Peyer's patch (tissue), 4 donors: ENCODE data around the gene SYT7. TPM values are rescaled to one million over a fixed set of nuclear protein-coding genes. Genes with fewer than 3 reads are reported as not detected.
A peak's percentile ranks its signal among the peaks of the same experiment; 100 is the strongest.

Source experiments
- DNase-seq, 3 donors: peaks; one replicate each; pipeline ENCODE4 v3.0.0-alpha.2; 2017 to 2019
- H3K27ac ChIP-seq, 4 donors: fragments of 200-600 bp; sonication (generic); one replicate each; pipeline ENCODE4 v1.5.1; 2016 to 2019
- H3K27me3 ChIP-seq, 2 donors: fragments of 200-600 bp; sonication (generic); one replicate each; pipeline ENCODE4 v1.5.1; 2019
- H3K36me3 ChIP-seq, 3 donors: fragments of 200-600 bp; sonication (generic); one replicate each; pipeline ENCODE4 v1.5.1; 2016 to 2019
- H3K4me1 ChIP-seq, 4 donors: fragments of 200-600 bp; sonication (generic); one replicate each; pipeline ENCODE4 v1.5.1; 2016 to 2019
- H3K4me3 ChIP-seq, 4 donors: fragments of 200-600 bp; sonication (generic); 1 replicate in 3 of 4; 2 replicates in 1 of 4; pipeline ENCODE4 v1.5.1; 2016 to 2019; ENCODE audit warnings: mild to moderate bottlenecking in 1 of 4
- H3K9me3 ChIP-seq, 4 donors: fragments of 200-600 bp; sonication (generic); one replicate each; pipeline ENCODE4 v1.5.1; 2016 to 2019; ENCODE audit warnings: mild to moderate bottlenecking in 1 of 4
- CTCF ChIP-seq, 6 experiments: fragments of 450-650 bp in 4 of 6; fragments of 200-600 bp in 2 of 6; sonication (generic) in 1 of 6; IDR thresholded peaks; one replicate each; pipeline ENCODE4 v1.5.1; 2017 to 2019; ENCODE audit warnings: antibody characterized with exemption in 6 of 6, mild to moderate bottlenecking in 3 of 6, moderate library complexity in 1 of 6
- POLR2A ChIP-seq, 2 donors: fragments of 450-650 bp; IDR thresholded peaks; one replicate each; pipeline ENCODE4 v1.5.1; 2017; ENCODE audit warnings: antibody characterized with exemption in 2 of 2, mild to moderate bottlenecking in 2 of 2, moderate library complexity in 2 of 2
- total RNA-seq, 4 donors: library from RNA; depleted of rRNA; stranded (reverse); fragments of >200 nt; gene quantifications; one replicate each; pipeline ENCODE4 v1.1.0, GENCODE V29; 2016

SYT7 gene
- total RNA-seq, 4 donors from 2014 or later = 5.8 to 18.2 (median 12.2) TPM

DNA sequence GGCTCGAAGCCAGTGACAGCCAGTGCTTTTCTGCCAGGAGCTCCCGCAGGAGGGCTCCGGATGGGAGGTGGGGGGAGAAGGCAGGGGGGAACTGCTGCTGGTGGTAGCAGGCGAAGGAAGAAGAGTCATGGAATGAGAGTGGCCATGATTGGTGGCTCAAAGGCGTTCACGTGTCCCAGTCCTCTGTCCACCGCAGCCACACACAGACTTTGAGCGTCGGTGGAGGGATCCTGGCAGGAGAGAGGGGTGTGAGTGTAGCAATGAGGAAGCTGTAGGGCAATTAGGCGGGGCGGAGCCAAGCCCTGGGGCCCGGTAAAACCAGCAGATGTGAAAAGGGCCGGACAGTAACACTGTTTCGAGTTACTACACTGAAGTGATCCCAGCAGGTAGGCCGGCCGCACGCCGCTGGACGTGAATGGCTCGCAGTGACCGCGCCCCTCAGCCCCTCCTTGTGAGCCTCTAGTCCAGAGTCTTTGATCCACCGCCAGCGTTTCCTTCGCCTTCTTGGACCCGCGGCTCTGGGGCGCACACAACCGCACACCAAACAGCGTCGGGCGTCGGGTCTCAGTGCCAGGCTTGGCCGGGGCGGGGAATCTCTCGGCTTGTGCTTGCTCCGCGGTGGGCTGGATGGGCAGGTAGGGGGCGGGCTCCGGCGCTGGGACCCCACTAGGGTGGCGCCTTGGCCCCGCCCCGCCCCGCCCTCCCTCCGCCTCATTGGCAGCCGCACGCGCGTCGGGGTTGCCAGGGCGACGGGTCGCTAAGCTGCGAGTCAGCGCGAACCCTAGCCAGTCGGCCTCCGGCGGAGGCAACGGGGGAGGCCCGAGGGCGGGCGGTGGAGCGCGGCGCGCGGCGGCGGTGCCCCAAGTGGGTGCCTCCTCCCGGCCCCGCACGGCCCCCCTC is 72.7 kb downstream of the SYT7 start, which contains the start of gene LRRC10B:
Gene LRRC10B (plus strand): TSS at position 788 of the 900 bp plus-strand sequence. CDS start 250 bp downstream, outside the sequence.
- TF ChIP-seq POLR2A (IDR thresholded peaks at IDR 0.05) (no peak), CTCF (IDR thresholded peaks at IDR 0.05) (no peak)
- H3K4me3 ChIP-seq = peak within 1 kb of the TSS in 3 of 4 donors; percentile 23 to 43 (median 32)
- H3K27ac ChIP-seq = peak within 1 kb of the TSS in 2 of 4 donors; percentile 5 to 62
- DNase-seq = peak in 2 of 3 donors; percentile 72 to 76
- peaks cover 0 to 10% of the 10 kb centered on the region in 2 donors for H3K27me3 ChIP-seq
- H3K4me1 ChIP-seq = peaks cover 0 to 50% (median 8%) of the 10 kb centered on the region in 4 donors
- H3K36me3 ChIP-seq = no peaks in the 10 kb centered on the region
- H3K9me3 ChIP-seq = no peaks in the 10 kb centered on the region

- Histone ChIP-seq H3K4me3 (no peak overlapping the region), H3K27ac (no peak overlapping the region), H3K9me3 (no peaks in the 10 kb centered on the region), H3K27me3 (peaks cover 0 to 10% of the 10 kb centered on the region in 2 donors), H3K4me1 (peaks cover 0 to 41% (median 8%) of the 10 kb centered on the region in 4 donors), H3K36me3 (no peaks in the 10 kb centered on the region)
- TF ChIP-seq CTCF (IDR thresholded peaks at IDR 0.05) = no peak
- TF ChIP-seq POLR2A (IDR thresholded peaks at IDR 0.05) = no peak
- DNase-seq = no peak
These were observed 73.7 kb downstream of the SYT7 start for GRCh38 chr11:61507012-61507768.

- H3K9me3 ChIP-seq = no peaks in the 10 kb centered on the region
- no peak overlapping the region for H3K27ac ChIP-seq
- H3K4me1 ChIP-seq = peaks cover 0 to 29% (median 8%) of the 10 kb centered on the region in 4 donors
- H3K27me3 ChIP-seq = peaks cover 0 to 10% of the 10 kb centered on the region in 2 donors
- no peak for DNase-seq
- H3K36me3 ChIP-seq = no peaks in the 10 kb centered on the region
- H3K4me3 ChIP-seq = no peak overlapping the region
- no peak for TF ChIP-seq POLR2A (IDR thresholded peaks at IDR 0.05)
- TF ChIP-seq CTCF (IDR thresholded peaks at IDR 0.05) = no peak
These were observed 75.2 kb downstream of the SYT7 start for GRCh38 chr11:61505640-61506155.

- no peaks in the 10 kb centered on the region for H3K36me3 ChIP-seq
- no peak for TF ChIP-seq POLR2A (IDR thresholded peaks at IDR 0.05)
- TF ChIP-seq CTCF (IDR thresholded peaks at IDR 0.05) = no peak
- H3K4me3 ChIP-seq = no peak overlapping the region
- peaks cover 0 to 6% of the 10 kb centered on the region in 2 donors for H3K27me3 ChIP-seq
- peaks cover 0 to 23% (median 8%) of the 10 kb centered on the region in 4 donors for H3K4me1 ChIP-seq
- no peak overlapping the region for H3K27ac ChIP-seq
- no peak for DNase-seq
- H3K9me3 ChIP-seq = no peaks in the 10 kb centered on the region
These were observed 75.8 kb downstream of the SYT7 start for GRCh38 chr11:61505106-61505505.

GRCh38 chr11:61503135-61503770 is 77.6 kb downstream of the SYT7 start:
- Histone ChIP-seq H3K4me1 (peaks cover 0 to 6% (median under 1%) of the 10 kb centered on the region in 4 donors), H3K9me3 (no peaks in the 10 kb centered on the region), H3K4me3 (no peak overlapping the region), H3K27ac (no peak overlapping the region), H3K36me3 (no peaks in the 10 kb centered on the region), H3K27me3 (no peaks in the 10 kb centered on the region)
- DNase-seq = no peak
- TF ChIP-seq POLR2A (IDR thresholded peaks at IDR 0.05) = no peak
- TF ChIP-seq CTCF (IDR thresholded peaks at IDR 0.05) = no peak
